COR-L47 (cell line): ENCODE measurements around the gene TMEM132A.
A peak's percentile ranks its signal among the peaks of the same experiment; 100 is the strongest.
"Not testable (repeated sequence)": the region's sequence is repeated elsewhere in the genome, so short reads cannot be mapped to it uniquely, and the experiment has no call there.

Experiments
- DNase-seq: peaks from one replicate; lab custom pipeline; 2025; lab: John Stamatoyannopoulos, UW

TMEM132A gene

GRCh38 chr11:60964801-60965200, 40.5 kb downstream of the TMEM132A start:
- no peak for DNase-seq

GRCh38 chr11:60966890-60967289, 42.6 kb downstream of the TMEM132A start:
- no peak for DNase-seq

- DNase-seq, result no peak
Observed at GRCh38 chr11:60968223-60968622, 44.0 kb downstream of the TMEM132A start.

- DNase-seq, result peak; percentile 35
Observed at GRCh38 chr11:60970369-60970774, 46.1 kb downstream of the TMEM132A start.

GRCh38 chr11:60970890-60971289, 46.6 kb downstream of the TMEM132A start:
- no peak for DNase-seq

DNA sequence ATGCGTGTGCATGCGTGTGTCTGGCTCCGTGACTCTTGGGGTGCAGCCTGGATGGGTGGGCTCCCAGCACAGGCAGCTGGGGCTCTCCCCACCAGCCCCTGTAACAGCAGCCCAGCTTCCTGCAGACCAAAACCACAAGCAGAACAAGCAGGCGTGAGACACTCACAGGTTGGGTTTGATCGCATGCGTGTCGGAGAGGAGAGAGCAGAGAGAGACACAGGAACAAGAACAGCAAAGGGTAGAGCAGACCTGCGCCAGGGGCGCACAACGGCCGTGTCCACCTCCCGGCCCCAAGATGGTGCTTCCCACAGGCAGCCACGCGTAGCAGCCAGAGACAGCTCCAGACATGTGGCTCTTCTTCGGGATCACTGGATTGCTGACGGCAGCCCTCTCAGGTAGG, 47.3 kb downstream of the TMEM132A start, which contains the start of gene CD6:
CD6 (plus strand) TSS at position 161 of the 400 bp plus-strand sequence; CDS start at position 347, 186 bp downstream.
- DNase-seq, result no peak

DNA sequence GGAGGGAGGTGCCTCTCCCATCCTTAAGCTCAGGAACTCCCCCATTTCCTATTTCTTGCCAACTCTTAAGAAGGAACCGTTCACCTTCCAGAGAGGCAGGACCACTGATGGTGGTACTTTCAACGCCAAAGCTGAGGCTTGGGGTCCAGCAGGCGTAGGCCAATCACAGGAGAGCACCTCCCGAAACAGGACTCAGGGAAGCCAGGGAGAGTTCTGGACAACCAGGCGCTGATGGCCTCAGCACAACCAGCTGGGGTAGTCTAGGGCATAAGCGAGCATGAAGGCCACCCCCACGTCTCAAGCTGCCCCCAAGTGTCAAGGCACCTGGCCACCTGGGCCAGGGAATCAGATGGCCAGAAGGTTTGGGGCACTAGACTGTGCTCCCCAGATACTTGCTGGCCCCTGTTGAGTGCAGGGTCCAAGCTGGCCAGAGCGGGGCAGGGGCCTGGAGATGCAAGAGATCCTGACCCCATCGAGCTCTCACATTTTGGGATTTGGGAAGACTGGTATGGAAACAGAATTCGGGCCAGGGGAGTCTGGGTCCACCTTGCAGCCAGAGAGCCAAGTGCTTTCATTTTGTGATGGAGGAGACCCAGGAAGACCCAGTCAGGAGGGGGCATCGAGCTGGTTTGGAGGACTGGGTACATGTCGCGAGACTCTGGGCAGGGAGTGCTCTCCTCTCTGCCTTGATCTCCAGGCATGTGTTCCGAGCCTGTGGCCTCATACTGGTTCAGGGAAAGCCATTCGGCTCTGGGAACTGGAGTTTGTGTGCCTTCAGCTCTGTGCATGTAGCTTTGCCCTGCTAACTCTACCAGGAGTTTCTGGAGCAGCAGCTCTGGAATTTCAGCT, 48.1 kb downstream of the TMEM132A start:
- no peak for DNase-seq

DNA sequence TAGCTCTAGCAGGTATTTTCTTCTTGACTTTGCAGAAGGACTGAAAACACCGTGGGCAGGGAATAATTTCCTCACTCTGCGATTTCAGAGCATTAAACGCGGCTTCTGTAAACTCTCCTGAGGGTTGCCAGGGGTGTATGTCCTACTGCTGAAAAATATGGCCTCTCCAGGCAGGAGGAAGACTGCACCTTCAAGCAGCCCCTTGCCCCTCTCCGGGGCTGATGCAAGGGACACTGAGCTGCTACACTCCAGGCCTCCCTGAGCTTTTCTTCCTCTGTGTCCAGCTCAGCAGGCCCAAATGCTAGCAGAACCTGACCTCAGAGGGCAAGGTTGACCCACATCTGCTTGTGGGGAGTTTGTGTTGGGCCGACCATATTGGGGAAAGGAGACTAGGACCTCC, 49.4 kb downstream of the TMEM132A start:
- no peak for DNase-seq

GRCh38 chr11:60974316-60974715, 50.1 kb downstream of the TMEM132A start:
- DNase-seq, result not testable (repeated sequence)

DNA sequence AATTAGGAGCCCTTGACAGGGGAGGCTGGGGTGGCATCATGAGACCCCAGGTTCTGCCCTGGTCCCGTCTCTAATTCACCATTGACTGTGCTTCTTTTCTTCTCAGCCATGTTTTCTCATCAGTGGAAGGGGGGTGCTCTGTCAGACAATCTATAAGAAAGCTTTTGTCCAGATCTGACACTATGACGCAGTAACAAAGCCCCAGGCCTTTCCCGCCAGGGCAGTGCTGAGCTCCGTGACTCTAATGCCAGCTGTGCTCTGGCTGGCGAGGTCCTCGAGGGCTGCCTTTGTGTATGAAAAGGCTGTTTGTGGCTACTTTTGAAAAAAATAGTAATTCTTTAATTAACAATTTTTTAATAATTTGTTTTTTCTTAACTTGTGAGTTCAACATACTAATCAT, 50.5 kb downstream of the TMEM132A start:
- no peak for DNase-seq

DNA sequence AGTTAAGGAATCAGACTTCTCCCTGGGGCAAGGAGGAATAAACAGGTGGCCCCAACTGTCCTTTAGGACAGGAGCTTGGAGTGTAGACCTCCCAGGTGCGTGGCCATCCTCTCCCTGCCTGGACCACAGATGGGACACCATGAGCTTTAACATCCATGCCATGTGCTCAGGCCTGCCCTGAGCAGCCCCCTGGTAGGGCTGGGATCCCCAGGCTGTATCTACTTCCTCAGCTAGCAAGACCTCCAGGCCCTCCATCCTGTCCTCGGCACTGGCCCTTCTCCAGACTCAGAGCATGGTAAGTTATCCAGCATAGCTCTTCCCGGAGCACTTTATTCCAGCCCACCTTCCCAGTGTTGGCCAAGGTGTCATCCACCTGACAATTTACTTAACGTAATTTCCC, 53.0 kb downstream of the TMEM132A start:
- DNase-seq, result no peak

- no peak for DNase-seq
Observed at GRCh38 chr11:60977836-60978235, 53.6 kb downstream of the TMEM132A start.

DNA sequence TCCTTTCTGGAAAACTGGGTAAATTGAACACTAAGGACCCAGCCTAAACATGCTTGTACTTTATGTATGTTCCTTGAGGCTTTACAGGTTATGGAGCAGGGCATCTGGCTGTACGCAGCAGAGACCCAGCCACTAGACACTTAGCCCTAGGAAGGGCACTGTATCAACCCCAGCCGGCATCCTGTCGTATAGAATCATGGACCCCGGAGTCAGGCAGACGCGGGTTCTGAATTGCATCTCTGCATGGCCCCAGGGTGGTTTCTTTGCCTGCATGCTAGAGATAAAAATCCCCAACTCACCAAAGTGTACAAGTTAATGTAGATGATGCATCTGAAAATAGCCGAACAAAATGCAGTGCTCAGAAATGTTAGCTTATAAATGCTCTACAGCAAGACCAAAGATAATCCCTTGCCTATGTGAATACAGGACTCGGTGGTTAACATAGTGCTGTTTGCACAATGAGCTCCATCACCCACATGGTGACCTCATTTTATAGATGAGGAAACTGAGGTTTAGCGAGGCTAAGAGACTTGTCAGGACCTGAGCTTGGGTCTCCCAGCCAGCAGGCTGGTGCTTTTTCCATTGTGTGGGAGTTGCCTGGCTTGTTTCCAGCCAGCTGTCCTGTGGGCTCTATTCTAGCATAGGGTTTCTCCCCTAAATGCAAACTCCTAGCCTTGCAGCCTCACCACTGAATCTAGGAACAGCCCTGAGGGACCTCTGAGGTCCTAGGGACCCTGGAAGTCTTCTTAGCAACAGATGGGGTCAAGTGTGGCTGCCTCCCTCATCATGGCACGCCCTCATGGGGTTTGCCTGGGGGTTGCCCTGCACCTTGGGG, 54.5 kb downstream of the TMEM132A start:
- DNase-seq, result no peak

GRCh38 chr11:60981515-60981914, 57.3 kb downstream of the TMEM132A start:
- DNase-seq, result no peak

DNA sequence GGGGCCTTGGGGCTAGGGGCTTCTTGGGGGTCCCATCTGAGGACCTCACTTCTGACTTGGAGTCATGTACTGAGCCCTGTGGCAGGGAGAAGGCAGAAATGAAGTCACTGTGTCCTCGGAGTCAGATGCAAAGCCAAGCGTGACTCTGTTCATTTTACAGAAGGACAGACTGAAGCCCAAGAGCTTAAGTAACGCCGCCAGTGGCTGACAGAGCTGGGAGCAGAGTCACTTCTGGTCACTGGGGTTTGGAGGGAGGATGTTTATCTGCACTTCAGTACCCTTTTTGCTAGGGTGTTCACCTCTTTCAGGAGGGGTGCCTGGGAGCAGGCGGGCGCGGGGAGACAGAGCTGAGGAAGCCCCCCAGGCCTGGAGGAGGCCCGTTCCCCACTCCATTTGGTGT, 57.9 kb downstream of the TMEM132A start:
- no peak for DNase-seq

DNA sequence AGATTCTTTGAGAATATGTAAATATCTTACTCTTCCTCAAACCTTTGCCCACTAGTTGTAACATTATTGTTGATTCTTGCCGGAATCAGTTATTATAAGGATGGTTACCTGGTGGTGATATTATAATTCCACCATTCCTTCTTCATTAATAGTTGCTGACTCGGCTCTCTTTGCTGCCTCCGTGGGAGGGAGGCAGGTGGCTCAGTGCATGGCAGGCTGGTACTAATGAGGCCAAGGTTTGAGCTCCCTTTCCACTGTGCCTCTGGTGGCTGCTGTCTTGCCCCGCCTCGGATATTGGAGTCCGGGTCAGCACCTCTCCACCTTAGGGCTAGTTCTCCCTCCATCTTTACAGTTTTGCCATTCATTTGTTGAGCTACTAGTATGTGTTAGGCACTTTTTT, 59.9 kb downstream of the TMEM132A start:
- DNase-seq, result no peak

GRCh38 chr11:60984636-60985035, 60.4 kb downstream of the TMEM132A start:
- no peak for DNase-seq

- no peak for DNase-seq
Observed at GRCh38 chr11:60985501-60985900, 61.2 kb downstream of the TMEM132A start.

GRCh38 chr11:60985991-60986915, 62.0 kb downstream of the TMEM132A start:
- DNase-seq, result no peak
